HG03565 (cell line): ENCODE results near the gene AASDH.

Experiments
- ATAC-seq: cut with Tn5 transposase; IDR thresholded peaks from one replicate; pipeline ENCODE4 v1.9.1; 2021; ENCODE audit warnings: mild to moderate bottlenecking, moderate library complexity; ENCODE audit not compliant: unreplicated experiment

Gene AASDH

DNA sequence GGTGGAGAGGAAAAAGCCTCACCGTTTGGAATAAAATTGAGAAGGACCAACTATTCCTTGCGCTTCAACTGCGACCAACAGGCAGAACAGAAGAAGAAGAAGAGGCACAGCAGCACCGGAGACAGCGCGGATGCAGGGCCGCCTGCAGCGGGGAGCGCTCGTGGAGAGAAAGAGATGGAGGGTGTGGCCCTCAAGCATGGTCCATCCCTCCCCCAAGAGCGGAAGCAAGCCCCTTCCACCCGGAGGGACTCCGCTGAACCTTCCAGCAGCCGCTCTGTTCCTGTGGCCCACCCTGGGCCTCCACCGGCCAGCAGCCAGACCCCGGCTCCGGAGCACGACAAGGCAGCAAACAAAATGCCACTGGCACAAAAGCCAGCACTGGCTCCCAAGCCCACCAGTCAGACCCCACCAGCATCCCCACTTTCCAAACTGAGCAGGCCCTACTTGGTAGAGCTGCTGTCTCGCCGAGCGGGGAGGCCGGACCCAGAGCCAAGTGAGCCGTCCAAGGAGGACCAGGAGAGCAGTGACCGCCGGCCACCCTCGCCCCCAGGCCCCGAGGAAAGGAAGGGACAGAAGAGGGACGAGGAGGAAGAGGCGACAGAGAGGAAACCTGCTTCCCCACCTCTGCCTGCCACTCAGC is 71.2 kb downstream of the AASDH start:
- no peak for ATAC-seq

DNA sequence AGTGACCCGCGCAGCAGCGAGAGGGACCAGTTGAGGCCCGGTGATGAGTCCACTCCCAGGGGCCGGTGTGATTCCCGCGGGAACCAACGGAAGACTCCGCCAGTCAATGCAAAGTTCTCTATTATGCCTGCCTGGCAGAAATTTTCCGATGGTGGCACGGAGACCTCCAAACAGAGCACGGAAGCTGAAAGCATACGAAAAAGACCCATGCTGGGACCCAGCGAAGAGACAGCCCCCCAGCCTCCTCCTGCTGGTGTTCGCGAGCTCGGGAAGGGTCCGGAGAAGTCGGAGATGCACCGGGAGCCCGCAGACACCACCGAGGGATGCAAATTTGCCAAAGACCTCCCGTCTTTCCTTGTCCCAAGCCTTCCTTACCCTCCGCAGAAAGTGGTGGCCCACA is 71.7 kb downstream of the AASDH start:
- ATAC-seq: no peak

DNA sequence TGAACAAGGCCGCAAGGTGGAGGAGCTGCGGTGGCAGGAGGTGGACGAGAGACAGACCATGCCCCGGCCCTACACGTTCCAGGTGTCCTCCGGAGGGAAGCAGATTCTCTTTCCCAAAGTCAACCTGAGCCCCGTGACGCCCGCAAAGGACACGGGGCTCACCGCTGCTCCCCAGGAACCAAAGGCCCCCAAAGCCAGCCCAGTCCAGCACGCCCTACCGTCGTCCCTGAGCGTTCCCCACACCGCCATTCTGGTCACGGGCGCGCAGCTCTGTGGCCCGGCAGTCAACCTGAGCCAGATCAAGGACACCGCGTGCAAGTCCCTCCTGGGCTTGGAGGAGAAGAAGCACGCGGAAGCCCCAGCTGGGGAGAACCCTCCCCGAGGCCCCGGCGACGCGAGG is 72.2 kb downstream of the AASDH start:
- ATAC-seq: no peak

DNA sequence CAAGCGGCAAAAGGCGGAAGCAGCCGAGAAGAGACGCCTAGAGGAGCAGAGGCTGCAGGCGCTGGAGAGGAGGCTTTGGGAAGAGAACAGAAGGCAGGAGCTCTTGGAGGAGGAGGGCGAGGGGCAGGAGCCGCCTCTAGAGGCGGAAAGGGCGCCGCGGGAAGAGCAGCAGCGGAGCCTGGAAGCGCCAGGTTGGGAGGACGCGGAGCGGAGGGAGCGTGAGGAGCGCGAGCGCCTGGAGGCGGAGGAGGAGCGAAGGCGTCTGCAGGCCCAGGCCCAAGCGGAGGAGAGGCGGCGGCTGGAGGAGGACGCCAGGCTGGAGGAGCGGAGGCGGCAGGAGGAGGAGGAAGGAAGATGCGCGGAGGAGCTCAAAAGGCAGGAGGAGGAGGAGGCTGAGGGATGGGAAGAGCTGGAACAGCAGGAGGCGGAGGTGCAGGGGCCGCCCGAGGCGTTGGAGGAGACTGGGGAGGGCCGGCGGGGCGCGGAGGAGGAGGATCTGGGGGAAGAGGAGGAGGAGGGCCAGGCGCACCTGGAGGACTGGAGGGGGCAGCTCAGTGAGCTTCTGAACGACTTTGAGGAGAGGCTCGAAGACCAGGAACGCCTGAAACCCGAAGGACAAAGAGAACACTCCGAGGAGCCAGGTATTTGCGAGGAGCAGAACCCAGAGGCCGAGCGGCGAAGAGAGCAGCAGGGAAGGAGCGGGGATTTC is 72.9 kb downstream of the AASDH start:
- no peak for ATAC-seq

DNA sequence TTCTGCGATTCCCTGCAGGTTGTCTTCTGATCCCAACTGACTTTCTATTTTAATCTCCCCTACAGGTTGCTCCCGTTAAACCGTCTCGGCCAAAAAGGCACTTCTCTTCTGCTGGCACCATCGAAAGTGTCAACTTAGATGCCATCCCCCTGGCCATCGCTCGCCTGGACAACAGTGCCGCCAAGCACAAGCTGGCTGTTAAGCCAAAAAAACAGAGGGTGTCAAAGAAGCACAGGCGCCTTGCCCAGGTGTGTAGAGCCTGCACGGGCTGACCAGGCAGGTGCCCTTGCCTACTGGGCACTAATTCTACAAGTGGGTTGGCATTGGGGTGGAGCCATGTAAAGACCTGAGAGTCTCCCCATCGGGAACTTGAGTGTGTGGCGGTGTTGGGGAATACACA is 74.2 kb downstream of the AASDH start:
- ATAC-seq: no peak

DNA sequence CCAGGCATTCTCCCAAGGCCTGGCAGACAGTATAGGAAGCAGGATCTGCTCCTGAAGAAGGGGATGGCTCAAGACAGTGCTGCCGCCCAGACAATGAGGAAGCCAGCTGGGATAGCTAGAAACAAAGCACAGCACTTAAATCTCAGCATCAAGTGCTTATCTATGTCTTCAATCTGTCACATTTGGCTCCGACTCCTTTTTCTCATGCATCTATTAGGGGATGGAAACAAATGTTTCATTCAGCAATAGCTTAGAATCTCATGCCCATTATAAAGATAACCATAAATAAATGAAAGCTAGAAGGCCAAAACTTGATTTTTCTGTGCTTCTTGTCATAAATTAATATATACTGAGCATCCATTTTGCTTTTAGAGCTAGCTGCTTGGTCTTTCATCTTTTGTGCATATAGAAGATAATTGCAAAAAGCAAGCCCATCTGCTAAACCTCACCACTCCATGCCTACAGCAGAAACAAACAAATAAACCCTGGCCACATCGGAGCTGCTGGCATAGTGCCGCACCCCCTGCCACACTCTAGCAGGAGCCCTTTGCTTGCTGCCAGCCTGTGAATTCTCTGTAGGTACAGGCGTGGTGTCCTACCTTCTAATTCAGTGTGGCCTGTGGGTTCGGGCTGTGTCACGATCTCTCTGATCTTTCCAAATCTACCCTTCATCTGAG is 75.9 kb downstream of the AASDH start:
- ATAC-seq: no peak

DNA sequence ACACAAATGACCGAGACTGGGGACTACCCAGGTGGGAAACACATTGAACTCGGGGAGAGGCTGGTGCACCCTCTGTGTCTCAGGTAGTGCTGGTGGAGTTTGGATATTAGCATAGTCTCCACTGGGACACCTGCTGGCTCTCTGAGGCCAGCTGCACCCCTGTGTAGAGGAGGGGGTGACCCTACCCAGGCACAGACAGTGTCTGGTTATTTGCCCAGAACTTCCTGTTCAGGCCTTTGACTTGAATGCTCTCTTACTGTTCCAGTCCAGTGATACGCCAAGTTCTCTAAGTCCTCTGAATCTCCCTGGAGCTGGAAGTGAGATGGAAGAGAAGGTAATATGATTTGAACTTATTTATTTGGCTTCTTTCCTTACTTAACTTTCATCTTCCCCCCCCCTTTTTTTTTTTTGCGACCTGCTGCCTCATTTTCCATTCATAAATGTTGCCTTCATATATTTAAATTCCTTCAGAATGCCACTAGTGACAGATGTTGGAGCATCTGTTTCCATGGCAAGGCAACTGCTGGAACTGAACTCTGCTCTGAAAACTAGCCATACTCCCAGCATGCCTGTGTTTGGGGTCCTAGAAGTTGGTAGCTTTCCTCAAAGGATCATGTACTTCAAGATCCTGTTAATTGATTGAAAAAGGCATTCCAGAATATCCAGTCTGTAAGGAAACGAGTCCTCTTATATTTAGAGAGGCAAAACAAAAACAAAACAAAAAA is 76.7 kb downstream of the AASDH start:
- ATAC-seq: no peak

DNA sequence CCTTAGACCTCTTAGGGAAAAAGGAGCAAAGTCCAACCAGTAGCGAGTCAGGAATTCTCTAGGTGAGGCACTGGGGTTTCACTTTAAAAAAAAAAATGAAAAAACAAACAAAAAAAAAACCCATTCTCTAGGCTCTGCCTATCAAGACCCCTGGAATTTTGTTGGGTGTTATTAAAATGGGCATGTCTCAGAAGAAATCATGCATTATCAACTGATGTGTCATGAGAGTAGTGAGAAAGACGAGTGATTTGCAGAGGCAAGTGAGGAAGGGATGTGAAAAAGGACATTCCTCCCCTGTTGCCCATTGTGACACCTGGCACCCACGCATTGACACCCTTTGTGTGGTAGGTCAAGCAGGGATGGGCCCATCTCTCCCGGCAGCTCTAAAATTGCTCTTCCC is 78.9 kb downstream of the AASDH start:
- ATAC-seq: no peak

DNA sequence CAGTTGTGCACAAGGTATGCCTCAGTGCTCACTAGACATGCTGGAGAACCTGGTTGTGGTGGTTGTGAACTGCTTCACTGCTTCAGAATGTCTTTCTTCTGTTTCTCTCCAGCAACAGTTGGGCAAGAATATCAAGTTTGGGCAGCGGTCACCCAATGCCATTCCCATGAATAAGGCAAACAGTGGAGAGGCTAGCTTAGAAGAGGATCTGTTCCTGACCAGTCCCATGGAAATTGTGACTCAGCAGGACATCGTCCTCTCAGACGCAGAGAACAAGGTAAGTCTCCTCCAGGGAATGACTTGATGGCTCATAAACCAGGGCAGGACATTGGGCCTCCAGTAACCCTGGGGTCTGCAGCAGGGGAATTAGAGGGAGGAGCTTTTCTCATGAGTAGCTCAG is 79.9 kb downstream of the AASDH start:
- ATAC-seq: no peak

DNA sequence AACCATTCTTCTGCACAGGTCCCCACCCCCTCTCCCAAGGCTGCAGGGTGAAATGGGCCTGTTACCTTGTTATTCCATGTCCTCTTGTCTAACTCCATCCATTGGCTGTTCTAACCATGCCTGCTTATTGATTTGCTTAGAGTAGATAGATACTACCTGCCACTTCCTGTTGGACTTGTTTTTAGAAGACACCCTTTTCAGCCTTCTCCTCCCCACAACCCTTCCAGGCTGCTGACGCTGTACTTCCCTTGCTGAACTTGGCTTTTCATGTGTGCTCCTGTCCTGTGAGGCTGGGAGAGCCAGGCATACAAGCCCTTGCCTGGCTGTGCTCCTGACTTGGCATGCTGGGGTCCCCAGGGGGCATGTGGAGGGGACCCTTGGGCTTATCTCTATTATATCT is 81.9 kb downstream of the AASDH start:
- ATAC-seq: no peak

DNA sequence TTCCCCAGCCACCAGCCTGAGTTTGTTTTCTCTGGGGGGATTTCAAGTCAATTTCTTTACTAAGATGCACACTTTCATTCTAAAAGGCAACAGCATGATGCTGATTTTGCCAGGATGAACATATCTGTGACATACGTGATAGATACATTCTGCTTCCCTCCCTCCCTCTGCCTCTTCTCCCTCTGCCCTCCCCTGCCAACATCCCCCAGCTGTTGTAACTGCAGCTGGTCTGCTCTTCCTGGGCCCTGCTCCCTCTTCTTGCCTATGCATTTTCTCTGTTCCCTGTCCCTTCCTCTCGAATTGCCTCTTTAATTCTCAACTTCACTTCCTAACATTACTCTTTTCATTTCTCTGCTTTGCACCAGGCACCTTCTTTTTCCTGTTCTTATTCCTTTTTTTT is 83.4 kb downstream of the AASDH start:
- ATAC-seq: no peak

DNA sequence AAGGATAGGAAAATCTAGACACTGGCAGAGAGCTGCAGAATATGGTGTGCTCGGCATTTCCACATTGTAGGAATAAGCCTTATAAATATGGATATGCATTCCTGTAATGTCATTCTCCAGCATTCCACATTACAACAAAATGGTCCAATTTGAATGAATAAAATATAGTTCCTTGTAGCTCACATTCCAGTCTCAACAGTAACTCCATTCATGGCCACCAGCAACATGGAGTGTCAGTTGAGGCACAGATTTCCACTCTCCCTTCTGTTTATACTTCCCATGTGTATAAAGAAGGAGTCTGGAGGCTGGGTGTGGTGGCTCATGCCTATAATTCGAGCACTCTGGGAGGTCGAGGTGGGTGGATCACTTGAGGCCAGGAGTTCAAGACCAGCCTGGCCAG is 84.5 kb downstream of the AASDH start:
- no peak for ATAC-seq

DNA sequence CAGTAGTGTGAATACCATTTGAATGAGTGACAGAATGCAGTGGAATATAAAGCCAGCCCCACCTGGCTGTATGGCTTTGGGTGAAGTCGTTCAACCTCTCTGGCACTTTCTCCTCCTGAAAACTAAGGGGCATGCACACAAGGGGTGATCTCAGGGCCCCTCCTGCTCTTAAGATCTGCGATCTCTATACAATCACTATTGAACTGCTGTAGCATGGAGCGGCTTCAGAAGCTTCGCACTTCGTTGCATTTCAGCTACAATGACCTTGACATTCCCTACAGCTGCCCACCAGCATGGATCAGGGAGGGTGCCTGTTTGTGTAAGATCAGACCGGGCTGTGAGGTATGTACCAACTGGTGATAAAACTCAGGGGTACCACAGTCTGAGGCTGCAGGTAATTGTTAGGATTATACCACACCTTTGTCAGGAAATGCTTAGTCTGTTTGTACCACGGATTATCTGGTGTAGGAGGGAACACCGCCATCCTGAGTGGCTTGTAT is 85.2 kb downstream of the AASDH start:
- ATAC-seq: no peak

DNA sequence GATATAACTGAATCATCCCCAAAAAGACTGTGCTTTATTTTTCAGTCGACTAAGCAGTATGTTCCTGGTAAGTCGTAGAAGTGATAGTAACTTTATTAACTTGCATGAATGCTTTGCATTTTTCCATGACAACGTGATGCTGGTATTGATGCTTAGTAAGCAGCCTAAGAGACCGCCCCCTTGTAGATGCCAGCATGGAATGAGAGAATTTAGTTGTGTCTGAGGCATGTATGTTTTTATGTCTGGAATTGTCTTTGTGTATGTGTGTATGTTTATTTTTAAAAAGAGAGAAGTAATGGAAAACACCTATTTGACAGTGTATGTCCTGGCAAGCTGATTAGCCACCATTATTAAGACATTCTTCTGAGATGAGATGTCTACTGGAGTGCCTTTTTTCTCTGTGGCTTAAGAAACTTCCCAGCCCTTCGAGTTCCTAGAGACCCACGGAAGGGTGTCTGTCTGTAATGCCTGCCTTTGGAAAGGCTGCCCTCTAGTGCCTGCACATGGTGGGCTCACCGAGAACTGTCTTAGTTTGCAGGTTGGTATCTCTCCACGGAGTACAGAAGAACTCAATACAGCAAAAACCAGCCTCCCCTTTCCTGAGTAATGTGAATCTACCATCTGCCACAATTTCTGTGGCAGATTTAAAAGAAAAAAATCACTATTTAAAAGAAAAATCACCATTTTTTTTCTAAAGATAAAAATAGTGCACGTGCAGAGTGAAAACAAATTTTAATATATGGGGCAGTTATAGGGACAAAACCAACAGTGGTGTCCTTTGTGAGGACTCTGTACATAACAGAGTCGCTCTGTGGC is 85.9 kb downstream of the AASDH start:
- peak; percentile 96 for ATAC-seq

DNA sequence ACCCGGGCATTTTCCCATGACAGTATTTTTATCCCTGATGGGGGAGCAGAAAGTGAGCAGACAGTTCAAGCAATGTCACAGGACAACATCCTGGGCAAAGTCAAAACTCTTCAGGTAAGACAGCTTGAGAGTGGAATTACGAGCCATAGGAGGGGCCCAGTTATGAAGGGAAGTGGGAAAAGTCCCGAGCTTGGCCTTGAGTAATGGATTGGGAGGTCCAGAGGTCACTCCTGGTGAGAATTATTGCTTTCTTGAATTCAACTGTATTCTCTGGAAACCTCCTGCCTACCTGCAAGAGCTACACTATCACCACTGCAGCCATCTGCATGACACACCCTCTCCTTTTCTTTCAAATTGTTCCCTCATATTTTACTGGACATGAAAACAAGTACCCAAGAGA is 89.1 kb downstream of the AASDH start:
- no peak for ATAC-seq

DNA sequence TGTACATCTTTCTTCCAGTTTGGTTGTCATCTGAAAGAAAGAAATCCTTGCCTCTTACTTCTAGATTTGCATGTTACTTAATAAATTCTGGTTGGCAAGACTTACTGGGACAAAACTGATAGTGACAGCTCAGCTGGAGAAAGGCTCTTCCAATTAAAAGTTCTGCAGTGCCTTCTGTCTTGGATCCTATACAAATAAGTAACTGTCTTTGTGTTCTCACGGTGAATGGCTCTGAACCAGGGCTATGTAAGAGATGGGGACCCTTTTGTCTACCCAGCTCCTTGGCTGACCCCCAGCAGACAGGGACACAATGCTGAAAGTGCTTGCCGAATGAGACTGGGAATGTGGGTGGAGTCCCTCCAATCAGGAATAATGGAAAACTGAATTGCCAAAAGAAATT is 89.5 kb downstream of the AASDH start:
- ATAC-seq: no peak

DNA sequence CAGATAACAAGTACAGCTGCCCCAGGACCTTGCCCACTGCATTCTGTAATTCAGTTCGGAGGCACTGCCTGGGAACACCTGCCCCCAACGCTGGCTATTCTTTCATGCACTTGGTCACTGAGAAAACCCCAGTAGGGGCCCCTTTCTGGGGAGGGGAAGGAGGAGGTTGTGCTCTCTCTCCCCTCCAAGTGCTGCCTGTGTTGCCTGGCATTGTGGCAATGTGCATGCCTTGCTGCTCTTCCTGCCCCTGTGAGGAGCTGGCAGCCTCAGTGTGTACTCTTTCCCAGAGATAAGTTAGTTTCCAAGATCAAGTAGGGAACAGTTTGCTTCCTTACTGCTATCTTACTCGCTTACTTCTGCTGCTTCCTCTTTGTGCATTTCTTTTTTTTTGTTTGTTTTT is 90.8 kb downstream of the AASDH start:
- ATAC-seq: no peak

DNA sequence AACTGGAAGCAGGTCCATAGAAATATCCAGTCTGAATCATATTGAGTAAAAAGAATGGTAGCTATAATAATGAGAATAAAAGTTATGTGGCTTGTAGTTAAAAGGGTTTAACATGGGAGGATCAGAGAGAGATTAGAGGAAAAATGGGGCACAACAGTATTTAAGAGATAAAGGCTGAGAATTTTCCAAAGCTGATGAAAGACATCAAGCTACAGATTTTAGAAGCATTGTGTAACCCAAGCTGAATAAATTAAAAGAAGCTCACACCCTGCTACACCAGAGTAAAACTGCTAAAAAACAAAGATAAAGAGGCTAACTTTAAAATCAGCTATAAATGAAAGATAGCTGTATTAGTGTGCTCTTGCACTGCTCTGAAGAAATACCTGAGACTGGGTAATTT is 94.2 kb downstream of the AASDH start:
- no peak for ATAC-seq

DNA sequence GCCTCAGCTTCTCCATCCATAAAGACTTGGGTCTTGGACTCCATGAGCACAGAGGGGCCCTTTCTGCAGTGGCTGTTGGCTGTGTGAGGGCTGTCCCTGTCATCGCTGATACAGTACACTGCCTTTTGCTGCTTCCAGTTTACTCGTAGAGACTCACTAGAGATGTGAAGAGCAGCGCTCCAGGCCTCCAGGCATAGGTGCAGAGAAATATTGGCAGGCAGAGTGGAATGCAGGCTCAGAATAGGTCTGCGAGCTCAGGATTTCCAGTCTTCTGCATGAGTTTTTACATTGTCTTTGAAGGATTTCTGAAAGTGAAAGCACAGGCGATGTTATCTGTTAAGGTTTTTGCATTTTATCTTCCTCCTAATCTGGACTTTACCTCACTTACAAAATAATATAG is 97.4 kb downstream of the AASDH start:
- no peak for ATAC-seq

DNA sequence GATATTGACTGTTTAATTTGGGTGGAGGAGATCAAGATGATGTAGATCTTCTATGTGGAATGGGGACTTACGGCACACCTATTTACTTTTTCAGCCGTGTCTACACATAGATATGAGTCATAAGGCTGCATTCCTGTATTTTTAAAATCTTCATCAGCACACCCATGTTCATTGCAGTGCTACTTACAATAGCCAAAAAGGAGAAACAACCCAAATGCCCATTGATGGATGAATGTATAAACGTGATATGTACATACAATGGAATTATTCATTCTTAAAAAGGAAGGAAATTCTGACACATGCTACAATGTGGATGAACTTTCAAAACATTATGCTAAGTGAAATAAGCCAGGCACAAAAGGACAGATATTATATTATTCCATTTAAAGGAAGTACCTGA is 98.6 kb downstream of the AASDH start:
- ATAC-seq: no peak
